Fibroblast of mammary gland (primary cell): ENCODE results near the gene GRK5.
A peak's percentile ranks its signal among the peaks of the same experiment; 100 is the strongest.

Source experiments
- DNase-seq: peaks from one replicate; pipeline ENCODE4 v3.0.0-alpha.2; 2010; ENCODE audit warnings: low read depth
- H3K4me3 ChIP-seq: 2 replicates; pipeline ENCODE4 v1.5.1; 2011; ENCODE audit warnings: low read depth, mild to moderate bottlenecking, low read length, moderate library complexity; ENCODE audit not compliant: control insufficient read depth
- CTCF ChIP-seq: conservative IDR thresholded peaks from 2 replicates; pipeline ENCODE4 v1.5.1; 2011; ENCODE audit warnings: low read depth, low read length, inconsistent platforms; ENCODE audit not compliant: control insufficient read depth, insufficient read depth

GRK5 gene

GRCh38 chr10:119503821-119504220 lies 296.4 kb downstream of the GRK5 start:
- no peak for DNase-seq
- no peak overlapping the region for H3K4me3 ChIP-seq
- no peak for TF ChIP-seq CTCF

- no peak overlapping the region for H3K4me3 ChIP-seq
- no peak for DNase-seq
- no peak for TF ChIP-seq CTCF
These were observed 297.3 kb downstream of the GRK5 start for GRCh38 chr10:119504651-119505050.

GRCh38 chr10:119505131-119505551 lies 297.8 kb downstream of the GRK5 start:
- TF ChIP-seq CTCF = no peak
- peak; percentile 18 for DNase-seq
- H3K4me3 ChIP-seq = no peak overlapping the region
